ENCODE results near the gene BTN1A1.

DNA sequence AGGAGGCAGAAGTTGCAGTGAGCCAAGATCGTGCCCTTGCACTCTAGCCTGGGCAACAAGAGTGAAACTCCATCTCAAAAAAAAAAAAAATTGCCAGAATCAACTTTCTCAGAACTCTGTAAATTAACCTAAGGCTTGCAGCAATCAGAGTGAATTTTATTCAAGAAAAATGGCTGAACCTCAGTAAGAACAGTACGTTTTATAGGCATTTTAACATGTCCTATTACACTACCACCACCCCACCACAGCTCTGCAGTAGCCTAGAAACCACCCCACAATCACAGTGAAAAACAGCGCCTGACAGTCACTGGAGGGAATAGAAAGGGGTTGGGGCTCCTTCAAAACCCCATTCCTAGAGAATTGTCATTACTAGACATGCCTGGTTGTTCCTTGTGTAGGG, 16.4 kb upstream of the BTN1A1 start:
- TF ChIP-seq, protein P1, sequence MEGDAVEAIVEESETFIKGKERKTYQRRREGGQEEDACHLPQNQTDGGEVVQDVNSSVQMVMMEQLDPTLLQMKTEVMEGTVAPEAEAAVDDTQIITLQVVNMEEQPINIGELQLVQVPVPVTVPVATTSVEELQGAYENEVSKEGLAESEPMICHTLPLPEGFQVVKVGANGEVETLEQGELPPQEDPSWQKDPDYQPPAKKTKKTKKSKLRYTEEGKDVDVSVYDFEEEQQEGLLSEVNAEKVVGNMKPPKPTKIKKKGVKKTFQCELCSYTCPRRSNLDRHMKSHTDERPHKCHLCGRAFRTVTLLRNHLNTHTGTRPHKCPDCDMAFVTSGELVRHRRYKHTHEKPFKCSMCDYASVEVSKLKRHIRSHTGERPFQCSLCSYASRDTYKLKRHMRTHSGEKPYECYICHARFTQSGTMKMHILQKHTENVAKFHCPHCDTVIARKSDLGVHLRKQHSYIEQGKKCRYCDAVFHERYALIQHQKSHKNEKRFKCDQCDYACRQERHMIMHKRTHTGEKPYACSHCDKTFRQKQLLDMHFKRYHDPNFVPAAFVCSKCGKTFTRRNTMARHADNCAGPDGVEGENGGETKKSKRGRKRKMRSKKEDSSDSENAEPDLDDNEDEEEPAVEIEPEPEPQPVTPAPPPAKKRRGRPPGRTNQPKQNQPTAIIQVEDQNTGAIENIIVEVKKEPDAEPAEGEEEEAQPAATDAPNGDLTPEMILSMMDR (IDR thresholded peaks at IDR 0.05) = no peak
- TF ChIP-seq EP300 (IDR thresholded peaks at IDR 0.05) (no peak), KDM1A (IDR thresholded peaks at IDR 0.05; ENCODE audit: low read depth) (no peak), POLR2A (IDR thresholded peaks at IDR 0.05; ENCODE audit: low read length) (no peak), RAD21 (conservative IDR thresholded peaks at IDR 0.05 in 1 of 2, IDR thresholded peaks at IDR 0.05 in 1 of 2) (no peak), MYC (IDR thresholded peaks at IDR 0.05; ENCODE audit: borderline replicate concordance, low read length) (no peak), SMC3 (IDR thresholded peaks at IDR 0.05) (no peak), CBX8 (IDR thresholded peaks at IDR 0.05) (no peak), ESRRA (IDR thresholded peaks at IDR 0.05; ENCODE audit: borderline replicate concordance, low read length) (no peak), HDAC2 (IDR thresholded peaks at IDR 0.05) (no peak)
